NCI-H1048 (cell line): Measurements from ENCODE around the gene UNC80.
"Not testable (repeated sequence)": the region's sequence is repeated elsewhere in the genome, so short reads cannot be mapped to it uniquely, and the experiment has no call there.

ENCODE experiments used
- DNase-seq: peaks from one replicate; lab custom pipeline; 2025; lab: John Stamatoyannopoulos, UW

Gene UNC80

GRCh38 chr2:209771474-209772289 is at the start of gene UNC80:
TSS of gene UNC80 (plus strand) at chr2:209771832. CDS start at chr2:209772073, 241 bp downstream.
- DNase-seq = peak; percentile 10

GRCh38 chr2:209726311-209726710 is 45.3 kb upstream of the UNC80 start:
- DNase-seq = no peak

- no peak for DNase-seq
These were observed 44.6 kb upstream of the UNC80 start for GRCh38 chr2:209727077-209727476.

- no peak for DNase-seq
These were observed 36.8 kb upstream of the UNC80 start for GRCh38 chr2:209734805-209735204.

GRCh38 chr2:209741953-209742352 is 29.7 kb upstream of the UNC80 start:
- no peak for DNase-seq

- no peak for DNase-seq
These were observed 18.6 kb upstream of the UNC80 start for GRCh38 chr2:209753020-209753419.

- DNase-seq = no peak
These were observed 14.5 kb upstream of the UNC80 start for GRCh38 chr2:209757163-209757562.

- no peak for DNase-seq
These were observed 10.1 kb upstream of the UNC80 start for GRCh38 chr2:209761566-209761965.

GRCh38 chr2:209762563-209762962 is 9.1 kb upstream of the UNC80 start:
- DNase-seq = no peak

- no peak for DNase-seq
These were observed 8.5 kb upstream of the UNC80 start for GRCh38 chr2:209763106-209763505.

- no peak for DNase-seq
These were observed 5.0 kb upstream of the UNC80 start for GRCh38 chr2:209766613-209767012.

- no peak for DNase-seq
These were observed 4.3 kb upstream of the UNC80 start for GRCh38 chr2:209767316-209767715.

GRCh38 chr2:209768557-209768956 is 3.1 kb upstream of the UNC80 start:
- DNase-seq = no peak

- DNase-seq = no peak
These were observed 656 bp downstream of the UNC80 start for GRCh38 chr2:209772290-209772685.

- DNase-seq = no peak
These were observed 1.7 kb downstream of the UNC80 start for GRCh38 chr2:209773377-209773776.

GRCh38 chr2:209787416-209787815 is 15.8 kb downstream of the UNC80 start:
- no peak for DNase-seq

GRCh38 chr2:209788925-209789324 is 17.3 kb downstream of the UNC80 start:
- DNase-seq = no peak

GRCh38 chr2:209790066-209790728 is 18.6 kb downstream of the UNC80 start:
- no peak for DNase-seq

- no peak for DNase-seq
These were observed 19.5 kb downstream of the UNC80 start for GRCh38 chr2:209791151-209791550.

- not testable (repeated sequence) for DNase-seq
These were observed 23.8 kb downstream of the UNC80 start for GRCh38 chr2:209795425-209795824.

GRCh38 chr2:209805351-209805750 is 33.7 kb downstream of the UNC80 start:
- no peak for DNase-seq

GRCh38 chr2:209806318-209806717 is 34.7 kb downstream of the UNC80 start:
- no peak for DNase-seq

- DNase-seq = no peak
These were observed 36.9 kb downstream of the UNC80 start for GRCh38 chr2:209808521-209808920.

GRCh38 chr2:209809256-209809655 is 37.6 kb downstream of the UNC80 start:
- DNase-seq = no peak
